K562 (cell line): Measurements from ENCODE around the gene NPDC1. TPM values are rescaled to one million over a fixed set of nuclear protein-coding genes. Genes with fewer than 3 reads are reported as not detected.

ENCODE experiments used
- ADNP ChIP-seq: fragments of 200-800 bp; sonication (Bioruptor generic); IDR thresholded peaks from 2 replicates; pipeline ENCODE4 v1.6.1; 2016; ENCODE audit warnings: missing genetic modification characterization, missing compliant biosample characterization
- DPF2 ChIP-seq: fragments of 450-650 bp; IDR thresholded peaks from 2 replicates; pipeline ENCODE4 v1.6.1; 2016
- ETV5 ChIP-seq: sonication (generic); formaldehyde crosslinking; IDR thresholded peaks from 2 replicates; pipeline ENCODE4 v1.4.0; 2020; ENCODE audit warnings: low read depth, mild to moderate bottlenecking, missing genetic modification reagents
- HSF4 ChIP-seq: fragments of 250-450 bp; sonication (Bioruptor Pico); IDR thresholded peaks from 2 replicates; pipeline ENCODE4 v2.1.2; 2022; ENCODE audit warnings: mild to moderate bottlenecking, moderate library complexity, borderline replicate concordance
- JUND ChIP-seq, 2 experiments: IDR thresholded peaks; 2 replicates in 1 of 2; 3 replicates in 1 of 2; pipeline ENCODE4 v1.6.1; 2011; ENCODE audit warnings: borderline replicate concordance in 2 of 2, low read depth in 2 of 2, low read length in 2 of 2, improper control_type of control experiment in 1 of 2, missing biosample characterization in 1 of 2, missing genetic modification characterization in 1 of 2, missing genetic modification reagents in 1 of 2
- LEF1 ChIP-seq: fragments of 450-650 bp; IDR thresholded peaks from 2 replicates; pipeline ENCODE4 v1.6.1; 2016; ENCODE audit warnings: mild to moderate bottlenecking
- MAFK ChIP-seq: IDR thresholded peaks from 2 replicates; pipeline ENCODE4 v1.6.1; 2011; ENCODE audit warnings: low read length, improper control_type of control experiment
- MTA2 ChIP-seq: fragments of 450-650 bp; IDR thresholded peaks from 2 replicates; pipeline ENCODE4 v1.6.1; 2016; ENCODE audit warnings: low read depth
- NCOA4 ChIP-seq: fragments of 450-650 bp; IDR thresholded peaks from 2 replicates; pipeline ENCODE4 v1.6.1; 2018; ENCODE audit warnings: mild to moderate bottlenecking; ENCODE audit not compliant: partially characterized antibody
- NR2F6 ChIP-seq: fragments of 450-650 bp; formaldehyde crosslinking; IDR thresholded peaks from 2 replicates; pipeline ENCODE4 v1.4.0; 2020; ENCODE audit warnings: mild to moderate bottlenecking
- OTX1 ChIP-seq: fragments of 450-650 bp; formaldehyde crosslinking; IDR thresholded peaks from 2 replicates; pipeline ENCODE4 v1.4.0; 2022; ENCODE audit warnings: mild to moderate bottlenecking
- POLR2A ChIP-seq: fragments of 450-650 bp; conservative IDR thresholded peaks from 2 replicates; pipeline ENCODE4 v1.6.1; 2016
- POLR2B ChIP-seq: fragments of 450-650 bp; IDR thresholded peaks from 2 replicates; pipeline ENCODE4 v1.6.1; 2018; ENCODE audit warnings: low read depth; ENCODE audit not compliant: partially characterized antibody
- POLR2G ChIP-seq: fragments of 200-400 bp; formaldehyde crosslinking; IDR thresholded peaks from 2 replicates; pipeline ENCODE4 v1.6.1; 2017; ENCODE audit warnings: low read depth, mild to moderate bottlenecking, antibody characterized with exemption, low read length, moderate library complexity
- PYGO2 ChIP-seq: fragments of 450-650 bp; IDR thresholded peaks from 2 replicates; pipeline ENCODE4 v1.6.1; 2016; ENCODE audit warnings: mild to moderate bottlenecking, missing genetic modification characterization, moderate library complexity, missing compliant biosample characterization
- TARDBP ChIP-seq: fragments of 450-650 bp; IDR thresholded peaks from 2 replicates; pipeline ENCODE4 v1.6.1; 2016
- ZEB2 ChIP-seq: fragments of 450-650 bp; IDR thresholded peaks from 2 replicates; pipeline ENCODE4 v1.6.1; 2016
- ZKSCAN3 ChIP-seq: fragments of 250-450 bp; sonication (Bioruptor Pico); IDR thresholded peaks from 2 replicates; pipeline ENCODE4 v1.4.0; 2020
- ZNF217 ChIP-seq: sonication (generic); formaldehyde crosslinking; IDR thresholded peaks from 2 replicates; pipeline ENCODE4 v1.8.0; 2022; ENCODE audit warnings: mild to moderate bottlenecking, missing genetic modification reagents
- polyA plus RNA-seq, 8 experiments: library from polyadenylated mRNA; depleted of rRNA in 4 of 8; stranded (reverse) in 5 of 8; unstranded in 3 of 8; fragments of >200 nt; fragmentation: Nextera tagmentation in 2 of 8; fragmentation: Illumina TruSeq in 1 of 8; extraction: Ambion mirVana in 2 of 8; extraction: Trizol in 1 of 8; gene quantifications; 2 replicates each; pipeline versions ENCODE4 v1.2.1 to v1.2.3, GENCODE V29; 2011 to 2014; ENCODE audit warnings: inconsistent platforms in 1 of 8, missing spikeins in 1 of 8
- total RNA-seq, 7 experiments: library from RNA; depleted of rRNA in 6 of 7; stranded (reverse); fragments of >200 nt in 6 of 7; fragmentation: Illumina TruSeq in 2 of 7; extraction: Trizol in 2 of 7; gene quantifications; 2 replicates each; pipeline versions ENCODE4 v1.2.1 to v1.2.3, GENCODE V29; 2011 to 2021; ENCODE audit warnings: low replicate concordance in 1 of 7
- TF ChIP-seq, protein P1 (sequence below): sonication (generic); formaldehyde crosslinking; IDR thresholded peaks from 2 replicates; pipeline ENCODE4 v1.8.1; 2022; ENCODE audit warnings: missing genetic modification reagents
- TF ChIP-seq, protein P2 (sequence below), 2 experiments: fragments of 450-650 bp; IDR thresholded peaks; 2 replicates each; pipeline ENCODE4 v1.6.1; 2018; ENCODE audit warnings: mild to moderate bottlenecking in 2 of 2, low read depth in 1 of 2; ENCODE audit not compliant: partially characterized antibody in 2 of 2
- TF ChIP-seq, protein P3 (sequence below): IDR thresholded peaks from 2 replicates; pipeline ENCODE4 v1.6.1; 2016; ENCODE audit warnings: missing genetic modification characterization, missing compliant biosample characterization
- TF ChIP-seq, protein P4 (sequence below): fragments of 450-650 bp; formaldehyde crosslinking; IDR thresholded peaks from 2 replicates; pipeline ENCODE4 v1.4.0; 2020; ENCODE audit warnings: mild to moderate bottlenecking, moderate library complexity

Gene NPDC1
- total and polyA plus RNA-seq, 9 of the 15 experiments (the other 6 are each of a cell fraction or from before 2014, with no cell fraction given): 0.06 to 2.1 (median 0.53) TPM; not detected in 3

DNA sequence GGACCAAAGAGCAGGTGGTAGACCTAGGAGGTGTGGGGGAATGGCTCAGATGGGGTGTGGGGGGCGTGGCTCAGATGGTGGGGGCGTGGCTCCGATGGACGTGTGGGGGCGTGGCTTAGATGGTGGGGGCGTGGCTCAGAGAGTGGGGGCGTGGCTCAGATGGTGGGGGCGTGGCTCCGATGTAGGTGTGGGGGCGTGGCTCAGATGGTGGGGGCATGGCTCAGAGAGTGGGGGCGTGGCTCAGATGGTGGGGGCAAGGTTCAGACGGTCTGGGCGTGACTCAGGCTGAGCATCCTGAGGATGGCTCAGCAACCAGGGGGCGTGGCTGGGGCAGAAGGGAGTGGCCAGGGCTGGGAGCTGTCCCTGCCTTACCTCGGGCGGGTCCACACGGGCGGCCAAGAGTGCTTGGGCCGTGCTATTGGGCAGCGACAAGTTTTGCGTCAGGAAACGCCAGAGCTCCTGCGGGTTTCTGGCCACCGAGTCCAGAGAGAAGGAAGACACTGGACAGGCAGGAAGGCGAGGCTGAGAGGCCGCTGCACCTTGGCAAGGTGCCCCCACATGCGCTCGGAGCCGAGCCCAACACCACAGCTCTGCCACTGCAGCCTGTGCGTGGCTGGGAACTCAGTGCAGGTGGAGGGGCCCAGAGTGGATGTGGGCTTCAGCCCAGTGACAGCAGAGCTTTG is 23.9 kb downstream of the NPDC1 start (continued):
- TF ChIP-seq HSF4 (no peak), TARDBP (no peak), LEF1 (no peak), ADNP (no peak), NR2F6 (CRISPR knock-in tag) (no peak), POLR2G (no peak), MAFK (peak; percentile 23; the same call in 1 of the 2 replicates), ZNF217 (CRISPR knock-in tag) (no peak), ZKSCAN3 (CRISPR knock-in tag) (no peak), ZEB2 (no peak), POLR2A (no peak), NCOA4 (no peak), OTX1 (no peak), MTA2 (no peak), DPF2 (no peak), JUND (IDR thresholded peaks at IDR 0.05; ENCODE audit: borderline replicate concordance, low read depth, low read length) (peak; percentile 72; the same call in 1 of the 2 replicates), JUND (tag; IDR thresholded peaks at IDR 0.05; ENCODE audit: borderline replicate concordance, low read depth, low read length) (peak; percentile 54; the same call in 1 of the 3 replicates), POLR2B (no peak), PYGO2 (tag) (no peak), ETV5 (no peak)
- TF ChIP-seq, protein P1, sequence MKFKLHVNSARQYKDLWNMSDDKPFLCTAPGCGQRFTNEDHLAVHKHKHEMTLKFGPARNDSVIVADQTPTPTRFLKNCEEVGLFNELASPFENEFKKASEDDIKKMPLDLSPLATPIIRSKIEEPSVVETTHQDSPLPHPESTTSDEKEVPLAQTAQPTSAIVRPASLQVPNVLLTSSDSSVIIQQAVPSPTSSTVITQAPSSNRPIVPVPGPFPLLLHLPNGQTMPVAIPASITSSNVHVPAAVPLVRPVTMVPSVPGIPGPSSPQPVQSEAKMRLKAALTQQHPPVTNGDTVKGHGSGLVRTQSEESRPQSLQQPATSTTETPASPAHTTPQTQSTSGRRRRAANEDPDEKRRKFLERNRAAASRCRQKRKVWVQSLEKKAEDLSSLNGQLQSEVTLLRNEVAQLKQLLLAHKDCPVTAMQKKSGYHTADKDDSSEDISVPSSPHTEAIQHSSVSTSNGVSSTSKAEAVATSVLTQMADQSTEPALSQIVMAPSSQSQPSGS: no peak
- TF ChIP-seq, protein P2, sequence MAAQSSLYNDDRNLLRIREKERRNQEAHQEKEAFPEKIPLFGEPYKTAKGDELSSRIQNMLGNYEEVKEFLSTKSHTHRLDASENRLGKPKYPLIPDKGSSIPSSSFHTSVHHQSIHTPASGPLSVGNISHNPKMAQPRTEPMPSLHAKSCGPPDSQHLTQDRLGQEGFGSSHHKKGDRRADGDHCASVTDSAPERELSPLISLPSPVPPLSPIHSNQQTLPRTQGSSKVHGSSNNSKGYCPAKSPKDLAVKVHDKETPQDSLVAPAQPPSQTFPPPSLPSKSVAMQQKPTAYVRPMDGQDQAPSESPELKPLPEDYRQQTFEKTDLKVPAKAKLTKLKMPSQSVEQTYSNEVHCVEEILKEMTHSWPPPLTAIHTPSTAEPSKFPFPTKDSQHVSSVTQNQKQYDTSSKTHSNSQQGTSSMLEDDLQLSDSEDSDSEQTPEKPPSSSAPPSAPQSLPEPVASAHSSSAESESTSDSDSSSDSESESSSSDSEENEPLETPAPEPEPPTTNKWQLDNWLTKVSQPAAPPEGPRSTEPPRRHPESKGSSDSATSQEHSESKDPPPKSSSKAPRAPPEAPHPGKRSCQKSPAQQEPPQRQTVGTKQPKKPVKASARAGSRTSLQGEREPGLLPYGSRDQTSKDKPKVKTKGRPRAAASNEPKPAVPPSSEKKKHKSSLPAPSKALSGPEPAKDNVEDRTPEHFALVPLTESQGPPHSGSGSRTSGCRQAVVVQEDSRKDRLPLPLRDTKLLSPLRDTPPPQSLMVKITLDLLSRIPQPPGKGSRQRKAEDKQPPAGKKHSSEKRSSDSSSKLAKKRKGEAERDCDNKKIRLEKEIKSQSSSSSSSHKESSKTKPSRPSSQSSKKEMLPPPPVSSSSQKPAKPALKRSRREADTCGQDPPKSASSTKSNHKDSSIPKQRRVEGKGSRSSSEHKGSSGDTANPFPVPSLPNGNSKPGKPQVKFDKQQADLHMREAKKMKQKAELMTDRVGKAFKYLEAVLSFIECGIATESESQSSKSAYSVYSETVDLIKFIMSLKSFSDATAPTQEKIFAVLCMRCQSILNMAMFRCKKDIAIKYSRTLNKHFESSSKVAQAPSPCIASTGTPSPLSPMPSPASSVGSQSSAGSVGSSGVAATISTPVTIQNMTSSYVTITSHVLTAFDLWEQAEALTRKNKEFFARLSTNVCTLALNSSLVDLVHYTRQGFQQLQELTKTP (IDR thresholded peaks at IDR 0.05; ENCODE audit: low read depth in 1 of 2, partially characterized antibody in 2 of 2): no peak
- TF ChIP-seq, protein P3, sequence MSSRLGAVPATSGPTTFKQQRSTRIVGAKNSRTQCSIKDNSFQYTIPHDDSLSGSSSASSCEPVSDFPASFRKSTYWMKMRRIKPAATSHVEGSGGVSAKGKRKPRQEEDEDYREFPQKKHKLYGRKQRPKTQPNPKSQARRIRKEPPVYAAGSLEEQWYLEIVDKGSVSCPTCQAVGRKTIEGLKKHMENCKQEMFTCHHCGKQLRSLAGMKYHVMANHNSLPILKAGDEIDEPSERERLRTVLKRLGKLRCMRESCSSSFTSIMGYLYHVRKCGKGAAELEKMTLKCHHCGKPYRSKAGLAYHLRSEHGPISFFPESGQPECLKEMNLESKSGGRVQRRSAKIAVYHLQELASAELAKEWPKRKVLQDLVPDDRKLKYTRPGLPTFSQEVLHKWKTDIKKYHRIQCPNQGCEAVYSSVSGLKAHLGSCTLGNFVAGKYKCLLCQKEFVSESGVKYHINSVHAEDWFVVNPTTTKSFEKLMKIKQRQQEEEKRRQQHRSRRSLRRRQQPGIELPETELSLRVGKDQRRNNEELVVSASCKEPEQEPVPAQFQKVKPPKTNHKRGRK: no peak
- TF ChIP-seq, protein P4, sequence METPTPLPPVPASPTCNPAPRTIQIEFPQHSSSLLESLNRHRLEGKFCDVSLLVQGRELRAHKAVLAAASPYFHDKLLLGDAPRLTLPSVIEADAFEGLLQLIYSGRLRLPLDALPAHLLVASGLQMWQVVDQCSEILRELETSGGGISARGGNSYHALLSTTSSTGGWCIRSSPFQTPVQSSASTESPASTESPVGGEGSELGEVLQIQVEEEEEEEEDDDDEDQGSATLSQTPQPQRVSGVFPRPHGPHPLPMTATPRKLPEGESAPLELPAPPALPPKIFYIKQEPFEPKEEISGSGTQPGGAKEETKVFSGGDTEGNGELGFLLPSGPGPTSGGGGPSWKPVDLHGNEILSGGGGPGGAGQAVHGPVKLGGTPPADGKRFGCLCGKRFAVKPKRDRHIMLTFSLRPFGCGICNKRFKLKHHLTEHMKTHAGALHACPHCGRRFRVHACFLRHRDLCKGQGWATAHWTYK (CRISPR knock-in tag): no peak
